H1 (cell line): ENCODE results near the gene FMO3. TPM values are rescaled to one million over a fixed set of nuclear protein-coding genes. Genes with fewer than 3 reads are reported as not detected.

Experiments used
- CREB1 ChIP-seq: IDR thresholded peaks from 2 replicates; pipeline ENCODE4 v1.6.1; 2012; ENCODE audit warnings: inconsistent platforms
- JUN ChIP-seq: IDR thresholded peaks from 2 replicates; pipeline ENCODE4 v1.6.1; 2011; ENCODE audit warnings: low read depth, mild to moderate bottlenecking, improper control_type of control experiment, low read length
- POU5F1 ChIP-seq: IDR thresholded peaks from 2 replicates; pipeline ENCODE4 v1.6.1; 2011; ENCODE audit warnings: low read depth, mild to moderate bottlenecking, low read length, moderate library complexity
- RAD21 ChIP-seq, 2 experiments: IDR thresholded peaks in 1 of 2; conservative IDR thresholded peaks in 1 of 2; 2 replicates each; pipeline ENCODE4 v1.6.1; 2011; ENCODE audit warnings: low read depth in 2 of 2, low read length in 2 of 2, improper control_type of control experiment in 1 of 2, inconsistent platforms in 1 of 2, mild to moderate bottlenecking in 1 of 2, moderate library complexity in 1 of 2
- RXRA ChIP-seq: IDR thresholded peaks from 2 replicates; pipeline ENCODE4 v1.6.1; 2011; ENCODE audit warnings: low read depth, mild to moderate bottlenecking, low read length, moderate library complexity; ENCODE audit not compliant: insufficient read depth
- TEAD4 ChIP-seq: IDR thresholded peaks from 2 replicates; pipeline ENCODE4 v1.6.1; 2012; ENCODE audit warnings: low read depth, low read length, inconsistent platforms, mixed read lengths
- polyA plus RNA-seq, 7 experiments: library from polyadenylated mRNA; depleted of rRNA in 3 of 7; stranded (reverse) in 5 of 7; unstranded in 2 of 7; fragments of >200 nt in 5 of 7; fragments of 200-250 nt in 2 of 7; gene quantifications; 1 replicate in 5 of 7; 2 replicates in 1 of 7; 4 replicates in 1 of 7; pipeline versions ENCODE4 v1.2.1 to v1.2.3, GENCODE V29; 2011 to 2013; ENCODE audit warnings: missing spikeins in 2 of 7, mixed read lengths in 2 of 7
- total RNA-seq: library from RNA; stranded (reverse); fragmentation: NEBNext Ultra II Directional; extraction: Animal tissue kit (Norgen Biotek cat#: 25700); gene quantifications from 2 replicates; pipeline ENCODE4 v1.2.1, GENCODE V29; 2021

Gene FMO3
- total and polyA plus RNA-seq, 2 of the 8 experiments (the other 6 are each of a cell fraction or from before 2014, with no cell fraction given), result not detected

- TF ChIP-seq RXRA, result no peak
- TF ChIP-seq TEAD4, result no peak
- no peak for TF ChIP-seq POU5F1
- no peak for TF ChIP-seq RAD21 (IDR thresholded peaks at IDR 0.05 in 1 of 2, conservative IDR thresholded peaks at IDR 0.05 in 1 of 2; ENCODE audit: low read depth in 2 of 2, low read length in 2 of 2)
- TF ChIP-seq JUN, result no peak
- TF ChIP-seq CREB1, result no peak
Measured at GRCh38 chr1:171140956-171141687, 50.4 kb downstream of the FMO3 start (continued).
